SW480 (cell line): Measurements from ENCODE around the gene NPBWR2.
"Not testable (repeated sequence)": the region's sequence is repeated elsewhere in the genome, so short reads cannot be mapped to it uniquely, and the experiment has no call there.

Experiments
- DNase-seq: peaks from one replicate; pipeline ENCODE4 v3.0.0-alpha.2; 2016; ENCODE audit warnings: low spot score

Gene NPBWR2

DNA sequence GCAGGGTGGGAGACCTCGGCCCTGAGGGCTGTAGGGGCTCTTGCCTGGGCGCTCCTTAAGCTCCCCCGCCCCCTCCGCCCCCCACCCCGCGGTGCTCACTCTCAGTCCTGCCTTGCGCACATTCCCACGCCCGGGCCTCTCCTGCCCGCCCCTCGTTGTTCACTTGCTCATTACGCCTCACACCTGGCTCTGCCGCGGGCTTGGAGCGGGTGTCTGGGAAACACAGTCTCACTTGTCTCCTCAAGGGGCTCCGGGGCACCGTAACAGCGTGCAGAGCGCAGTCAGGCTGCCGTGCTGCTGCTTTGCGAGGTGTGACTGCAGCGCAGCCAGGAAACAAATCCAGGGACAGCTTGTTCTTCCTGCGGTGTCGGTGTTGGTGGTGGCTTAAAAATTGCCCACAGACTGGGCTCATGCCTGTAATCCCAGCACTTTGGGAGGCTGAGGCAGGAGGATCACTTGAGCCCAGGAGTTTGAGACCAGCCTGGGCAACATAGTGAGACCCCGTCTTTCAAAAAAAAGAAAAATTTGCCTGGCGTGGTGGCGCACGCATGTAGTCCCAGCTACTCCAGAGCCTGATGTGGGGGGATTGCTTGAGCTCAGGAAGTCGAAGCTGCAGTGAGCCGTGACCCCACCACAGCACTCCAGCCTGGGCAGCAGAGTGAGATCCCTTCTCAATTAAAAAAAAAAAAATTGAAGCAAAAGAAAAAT is 4.6 kb downstream of the NPBWR2 start:
- DNase-seq = no peak

DNA sequence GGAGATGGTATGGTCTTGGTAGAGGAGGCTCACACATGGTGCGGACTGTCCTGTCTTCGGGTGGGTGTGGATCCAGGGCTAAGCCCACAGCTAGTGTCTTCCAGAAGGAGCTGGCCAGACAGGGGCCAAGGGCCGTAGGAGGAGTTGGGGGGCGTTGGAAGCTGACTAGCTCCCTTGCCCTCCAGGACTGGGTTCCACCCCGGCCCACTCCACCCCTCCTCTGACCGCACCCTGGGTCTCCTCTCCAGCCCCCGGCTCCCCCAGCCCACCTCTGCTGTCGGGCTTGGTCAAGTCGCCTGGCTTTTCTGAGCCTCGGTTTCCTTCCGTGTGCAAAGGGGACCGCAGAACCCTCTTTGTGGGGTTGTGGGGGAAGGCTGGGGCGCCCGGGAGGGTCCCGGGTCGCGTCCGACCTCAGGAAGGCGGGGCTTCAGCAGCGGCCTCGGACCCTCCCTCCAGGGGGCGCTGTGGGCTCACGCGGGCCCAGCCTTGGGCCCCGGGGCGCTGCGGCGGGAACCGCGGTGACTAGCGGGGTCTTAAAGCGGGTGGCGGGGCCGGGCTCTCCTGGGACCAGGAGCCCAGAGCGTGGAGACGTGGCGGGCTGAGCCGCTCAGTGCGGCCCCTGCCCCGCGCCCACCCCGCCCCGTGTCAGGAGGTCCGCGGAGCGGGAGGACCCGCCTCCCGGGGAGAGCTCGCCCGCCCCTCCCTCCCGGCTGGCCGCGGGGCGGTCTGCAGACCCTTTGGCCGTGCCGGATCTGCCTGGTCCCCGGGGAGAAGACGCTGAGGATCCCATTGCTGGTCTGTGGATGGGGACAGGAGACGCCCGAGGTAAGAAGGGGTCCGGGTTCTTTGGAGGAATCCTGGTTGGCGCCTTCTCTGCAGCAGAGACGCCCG is 5.4 kb downstream of the NPBWR2 start:
- no peak for DNase-seq

DNA sequence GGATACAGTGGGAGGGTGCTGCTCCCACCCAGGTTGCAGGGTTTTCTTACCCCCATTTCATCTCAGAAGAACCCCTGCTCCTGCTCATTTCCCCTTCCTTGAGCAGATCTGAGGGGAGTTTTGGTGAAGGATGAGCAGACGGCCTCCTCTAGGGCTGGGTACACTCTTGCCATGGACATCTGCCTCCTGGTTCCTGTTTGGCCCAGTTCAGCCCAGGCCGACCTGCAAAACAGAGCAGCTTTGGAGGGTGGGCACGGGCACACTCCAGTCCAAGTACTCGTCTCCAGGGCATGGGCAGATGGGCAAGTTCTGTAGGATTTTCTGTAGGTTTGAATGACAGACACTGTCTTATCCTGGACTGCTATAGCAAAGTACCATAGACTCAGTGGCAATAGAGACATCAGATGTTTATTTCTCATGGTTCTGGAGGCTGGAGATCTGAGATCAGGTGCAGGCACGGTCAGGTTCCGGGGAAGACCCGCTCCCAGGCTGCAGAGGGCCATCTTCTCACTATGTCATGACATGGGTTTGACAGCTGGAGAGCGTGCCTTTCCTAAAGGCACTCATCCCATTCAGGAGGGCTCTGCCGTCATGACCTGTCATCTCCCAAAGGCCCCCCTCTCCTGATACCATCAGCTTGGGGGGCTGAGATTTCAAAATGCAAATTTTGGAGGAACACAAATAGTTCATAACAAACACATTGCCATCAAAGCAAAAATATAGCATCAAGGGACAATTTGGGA is 6.2 kb downstream of the NPBWR2 start:
- no peak for DNase-seq

DNA sequence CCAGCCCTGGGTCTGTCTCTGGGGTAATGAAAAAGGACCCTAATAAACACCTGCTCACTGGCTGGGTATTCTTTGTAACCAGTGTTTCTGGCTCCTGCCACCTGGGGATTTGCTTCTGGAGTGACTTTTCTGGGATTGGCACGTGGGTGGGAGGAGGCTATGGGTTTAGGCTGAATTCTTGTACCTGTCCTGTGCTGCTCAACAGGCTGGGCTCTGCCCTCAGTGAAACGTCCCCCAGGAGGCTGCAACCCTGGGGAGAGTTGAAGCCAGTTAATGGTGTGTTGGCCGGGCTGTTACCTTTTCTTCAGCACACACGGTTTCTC is 6.8 kb downstream of the NPBWR2 start:
- no peak for DNase-seq

DNA sequence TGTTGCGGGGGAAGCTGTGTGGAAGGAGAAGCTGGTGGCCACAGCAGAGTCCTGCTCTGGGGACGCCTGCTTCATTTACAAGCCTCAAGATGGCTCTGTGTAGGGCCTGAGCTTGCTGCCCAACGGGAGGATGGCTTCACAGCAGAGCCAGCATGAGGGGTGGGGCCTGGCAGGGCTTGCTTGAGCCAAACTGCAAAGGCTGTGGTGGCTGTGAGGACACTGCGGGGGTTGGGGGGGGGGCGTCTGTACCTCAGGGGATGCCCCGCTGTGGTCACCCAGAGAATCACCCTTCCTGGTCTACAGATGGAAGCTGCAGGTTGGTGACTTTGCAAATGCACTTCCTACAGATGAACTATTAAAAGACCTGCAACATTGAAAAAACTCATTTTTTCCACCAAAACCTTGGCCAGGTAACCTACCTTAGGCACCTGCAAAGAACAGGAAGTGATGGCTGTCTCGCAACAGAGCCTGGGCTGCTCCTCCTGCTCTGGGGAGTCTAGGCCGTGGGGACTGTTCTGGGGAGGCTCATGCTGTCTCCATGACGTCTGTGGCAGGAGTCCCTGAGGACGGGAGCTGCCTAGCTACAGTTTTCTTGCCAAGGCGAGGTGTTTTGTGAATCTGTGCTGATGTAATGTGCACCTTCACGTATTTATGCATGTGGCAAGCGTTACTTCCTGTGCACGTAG is 7.3 kb downstream of the NPBWR2 start:
- DNase-seq = no peak

DNA sequence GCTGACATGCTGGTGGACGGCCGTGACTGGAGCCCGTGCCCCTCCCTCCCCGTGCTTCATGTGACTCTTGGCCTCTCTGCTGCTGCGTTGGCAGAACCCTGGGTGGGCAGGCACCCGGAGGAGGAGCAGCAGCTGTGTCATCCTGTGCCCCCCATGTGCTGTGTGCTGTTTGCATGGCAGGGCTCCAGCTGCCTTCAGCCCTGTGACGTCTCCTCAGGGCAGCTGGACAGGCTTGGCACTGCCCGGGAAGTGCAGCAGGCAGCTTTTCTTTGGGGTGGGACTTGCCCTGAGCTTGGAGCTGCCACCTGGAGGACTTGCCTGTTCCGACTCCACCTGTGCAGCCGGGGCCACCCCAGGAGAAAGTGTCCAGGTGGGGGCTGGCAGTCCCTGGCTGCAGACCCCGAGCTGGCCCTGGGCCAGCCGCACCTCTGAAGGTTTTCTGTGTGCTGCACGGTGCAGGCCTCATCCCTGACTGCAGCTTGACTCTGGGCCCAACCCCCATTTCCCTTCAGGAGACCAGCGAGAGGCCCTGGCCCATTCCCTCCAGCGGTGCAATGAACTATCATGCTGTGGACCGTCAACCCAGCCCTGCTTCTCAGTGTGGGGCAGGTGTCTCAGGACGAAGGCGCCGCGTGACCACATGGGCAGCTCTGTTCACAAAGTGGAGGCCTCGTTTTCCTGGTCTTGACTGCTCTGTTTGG is 8.1 kb downstream of the NPBWR2 start:
- DNase-seq = no peak

DNA sequence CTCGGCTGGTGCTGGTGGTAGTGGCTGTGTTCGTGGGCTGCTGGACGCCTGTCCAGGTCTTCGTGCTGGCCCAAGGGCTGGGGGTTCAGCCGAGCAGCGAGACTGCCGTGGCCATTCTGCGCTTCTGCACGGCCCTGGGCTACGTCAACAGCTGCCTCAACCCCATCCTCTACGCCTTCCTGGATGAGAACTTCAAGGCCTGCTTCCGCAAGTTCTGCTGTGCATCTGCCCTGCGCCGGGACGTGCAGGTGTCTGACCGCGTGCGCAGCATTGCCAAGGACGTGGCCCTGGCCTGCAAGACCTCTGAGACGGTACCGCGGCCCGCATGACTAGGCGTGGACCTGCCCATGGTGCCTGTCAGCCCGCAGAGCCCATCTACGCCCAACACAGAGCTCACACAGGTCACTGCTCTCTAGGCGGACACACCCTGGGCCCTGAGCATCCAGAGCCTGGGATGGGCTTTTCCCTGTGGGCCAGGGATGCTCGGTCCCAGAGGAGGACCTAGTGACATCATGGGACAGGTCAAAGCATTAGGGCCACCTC is 8.8 kb downstream of the NPBWR2 start:
- DNase-seq = no peak

DNA sequence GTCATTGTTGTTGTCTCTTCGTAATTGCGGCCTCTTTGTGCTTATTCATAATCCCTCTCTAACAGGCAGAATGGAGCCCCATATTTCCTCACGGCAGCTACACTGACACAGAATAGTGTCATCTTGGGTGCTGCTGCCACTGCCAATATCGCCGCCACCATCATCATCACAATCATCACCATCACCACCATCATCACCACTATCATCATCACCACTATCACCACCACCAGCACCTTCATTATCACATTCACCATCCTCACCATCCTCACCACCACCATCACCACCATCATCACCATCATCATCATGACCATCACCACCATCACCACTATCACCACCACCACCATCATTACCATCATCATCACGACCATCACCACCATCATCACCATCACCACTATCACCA is 10.8 kb downstream of the NPBWR2 start:
- DNase-seq = no peak

DNA sequence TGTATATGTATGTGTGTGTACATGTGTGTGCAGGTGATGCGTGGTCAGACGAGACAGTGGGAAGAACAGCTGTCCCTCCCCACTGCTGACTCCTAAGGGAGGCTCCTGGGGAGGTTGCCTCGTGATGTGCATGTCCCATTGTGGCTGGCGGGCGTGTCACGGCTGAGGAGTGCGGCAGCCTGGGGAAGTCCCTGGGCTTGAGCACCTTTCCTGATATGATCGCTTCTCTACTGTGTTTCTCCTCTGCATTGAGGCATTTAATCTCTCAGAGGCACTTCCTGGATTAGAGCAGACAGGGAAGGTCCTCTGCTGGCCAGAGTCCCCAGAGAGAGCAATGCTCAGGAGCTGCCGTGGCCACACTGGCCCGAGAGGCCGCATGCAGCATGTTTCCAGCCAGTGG is 11.4 kb downstream of the NPBWR2 start:
- peak; percentile 32 for DNase-seq

DNA sequence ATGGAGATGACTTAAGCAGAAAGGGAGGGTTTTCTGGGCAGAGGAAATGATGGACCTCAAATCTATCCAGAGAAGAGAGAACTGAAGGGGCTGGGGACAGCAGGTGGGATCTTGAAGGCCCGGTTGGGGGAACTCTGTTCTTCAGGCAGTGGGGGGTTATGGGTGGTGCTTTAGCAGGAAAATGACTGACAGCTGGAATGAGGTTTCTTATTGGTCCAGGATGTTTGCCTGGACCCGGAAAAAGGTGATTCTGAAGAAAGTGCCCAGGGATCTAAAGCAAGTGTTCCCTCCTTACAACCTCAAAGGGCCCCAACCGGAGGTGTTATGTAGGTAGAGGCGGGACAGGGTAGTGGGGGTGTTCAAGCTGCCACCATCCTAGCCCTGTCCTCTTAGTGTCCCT is 11.9 kb downstream of the NPBWR2 start:
- DNase-seq = no peak

DNA sequence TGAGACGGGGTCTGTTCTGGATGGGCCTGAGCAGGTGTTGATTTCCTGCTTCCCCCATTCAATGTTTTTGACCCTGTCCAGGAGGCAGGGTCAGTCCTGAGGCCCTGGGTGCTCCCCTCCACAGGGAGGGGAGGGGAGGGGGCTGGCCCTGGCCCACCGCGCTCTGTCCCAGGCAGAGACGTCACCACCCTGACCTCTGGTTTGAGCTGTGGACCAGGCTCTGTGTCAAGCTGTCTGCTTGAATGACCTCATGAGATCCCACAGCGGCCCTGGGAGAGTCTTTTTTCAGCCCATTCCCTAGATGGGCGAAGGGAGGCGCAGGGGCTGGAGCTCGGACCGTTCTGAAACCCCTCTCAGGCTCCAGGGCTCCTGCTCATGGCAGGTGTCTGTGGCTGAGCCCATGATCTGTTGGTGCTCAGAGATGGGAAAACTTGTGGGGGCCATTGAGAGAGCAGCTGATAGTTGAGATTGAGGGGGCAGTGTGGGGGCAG is 14.3 kb downstream of the NPBWR2 start:
- no peak for DNase-seq

DNA sequence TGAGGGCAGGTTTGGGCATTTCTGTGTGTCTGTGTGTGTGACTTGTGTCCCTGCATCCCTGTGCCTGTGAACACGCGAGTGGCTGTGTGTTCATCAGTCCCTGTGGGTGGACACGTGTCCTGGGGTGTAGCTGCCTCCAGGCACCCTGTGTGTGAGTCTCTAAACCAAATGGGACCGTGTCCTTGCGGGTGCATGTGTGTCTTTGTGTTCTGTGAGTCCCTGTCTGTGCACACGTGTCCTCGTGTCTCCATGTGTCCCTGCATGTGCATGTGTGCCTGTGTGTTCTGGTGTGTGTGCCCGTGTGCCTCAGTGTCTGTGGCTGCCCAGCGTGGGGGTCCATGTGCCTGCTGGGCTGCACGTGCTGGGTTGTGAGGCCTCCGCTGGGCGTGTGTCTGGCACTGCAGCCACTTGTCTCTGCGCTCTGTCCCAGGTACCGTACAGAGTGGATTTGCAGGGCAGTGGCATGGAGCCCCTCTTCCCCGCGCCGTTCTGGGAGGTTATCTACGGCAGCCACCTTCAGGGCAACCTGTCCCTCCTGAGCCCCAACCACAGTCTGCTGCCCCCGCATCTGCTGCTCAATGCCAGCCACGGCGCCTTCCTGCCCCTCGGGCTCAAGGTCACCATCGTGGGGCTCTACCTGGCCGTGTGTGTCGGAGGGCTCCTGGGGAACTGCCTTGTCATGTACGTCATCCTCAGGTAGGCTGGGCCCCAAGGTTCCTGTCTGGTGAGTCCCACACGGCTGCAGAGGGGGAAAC is 14.9 kb downstream of the NPBWR2 start:
- DNase-seq = no peak

DNA sequence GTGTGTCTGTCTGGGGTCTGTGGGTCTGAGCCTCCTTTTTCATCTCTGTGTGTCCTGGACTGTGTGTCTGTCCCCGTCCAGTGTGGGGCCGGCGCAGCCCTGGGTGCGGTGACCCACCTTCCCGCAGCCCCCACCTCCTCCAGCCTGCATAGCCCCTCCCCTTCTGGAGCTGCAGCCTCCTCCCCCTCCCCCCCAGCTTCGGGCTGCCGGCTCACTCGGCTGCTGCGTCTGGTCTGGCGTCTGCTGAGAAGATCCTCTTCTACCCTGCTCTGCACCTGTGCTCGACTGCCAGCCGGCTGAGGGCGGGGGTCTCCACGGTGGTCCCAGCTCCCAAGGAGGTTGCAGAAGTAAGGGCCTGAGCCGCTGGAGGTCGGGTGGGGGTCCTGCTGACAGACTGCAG is 15.6 kb downstream of the NPBWR2 start:
- DNase-seq = no peak

DNA sequence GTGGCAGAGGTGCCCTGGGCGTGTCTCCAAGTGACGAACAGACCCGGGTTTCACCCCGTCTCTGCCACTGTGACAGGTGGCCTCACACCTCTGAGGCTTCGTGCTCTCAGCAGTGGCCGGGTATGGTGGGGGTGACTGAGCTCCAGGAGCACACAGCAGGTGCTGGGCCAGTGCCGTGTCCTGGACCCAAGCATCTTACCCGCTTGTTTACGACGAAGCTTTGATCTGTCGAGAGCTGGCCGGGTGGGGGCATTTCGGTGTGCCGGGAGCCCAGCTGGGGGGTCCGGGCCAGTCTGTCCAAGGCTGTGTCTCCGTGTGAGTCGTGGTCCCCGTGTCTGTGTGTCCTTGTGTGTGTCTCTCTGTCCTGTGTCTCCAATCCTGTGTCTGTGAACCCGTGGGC is 16.0 kb downstream of the NPBWR2 start:
- DNase-seq = no peak

DNA sequence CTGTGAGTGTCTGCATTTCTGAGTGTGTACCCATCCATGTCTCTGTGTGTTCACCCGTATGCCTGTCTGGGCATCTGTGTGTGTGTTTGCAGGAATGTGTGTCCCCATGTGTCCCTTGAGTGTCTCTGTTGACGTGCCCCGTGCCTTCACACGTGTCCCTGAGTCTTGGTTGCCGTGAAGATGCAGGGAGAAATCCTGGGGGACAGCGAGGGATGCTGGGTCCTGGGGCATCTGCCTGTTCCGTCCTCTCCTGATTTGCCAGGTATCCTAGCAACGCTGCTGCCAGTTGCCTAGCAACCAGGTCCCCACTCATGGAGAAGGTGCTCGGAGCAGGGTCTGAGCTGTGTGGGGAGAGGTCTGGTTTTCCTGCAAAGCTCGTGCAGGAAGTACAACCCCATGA is 17.2 kb downstream of the NPBWR2 start:
- DNase-seq = no peak

DNA sequence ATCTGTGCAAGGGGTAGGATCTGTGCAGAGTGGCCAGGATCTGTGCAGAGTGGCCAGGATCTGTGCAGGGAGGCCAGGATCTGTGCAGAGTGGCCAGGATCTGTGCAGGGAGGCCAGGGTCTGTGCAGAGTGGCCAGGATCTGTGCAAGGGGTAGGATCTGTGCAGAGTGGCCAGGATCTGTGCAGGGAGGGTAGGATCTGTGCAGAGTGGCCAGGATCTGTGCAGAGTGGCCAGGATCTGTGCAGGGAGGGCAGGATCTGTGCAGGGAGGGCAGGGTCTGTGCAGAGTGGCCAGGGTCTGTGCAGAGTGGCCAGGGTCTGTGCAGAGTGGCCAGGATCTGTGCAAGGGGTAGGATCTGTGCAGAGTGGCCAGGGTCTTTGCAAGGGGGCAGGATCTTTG is 18.8 kb downstream of the NPBWR2 start:
- DNase-seq = not testable (repeated sequence)

DNA sequence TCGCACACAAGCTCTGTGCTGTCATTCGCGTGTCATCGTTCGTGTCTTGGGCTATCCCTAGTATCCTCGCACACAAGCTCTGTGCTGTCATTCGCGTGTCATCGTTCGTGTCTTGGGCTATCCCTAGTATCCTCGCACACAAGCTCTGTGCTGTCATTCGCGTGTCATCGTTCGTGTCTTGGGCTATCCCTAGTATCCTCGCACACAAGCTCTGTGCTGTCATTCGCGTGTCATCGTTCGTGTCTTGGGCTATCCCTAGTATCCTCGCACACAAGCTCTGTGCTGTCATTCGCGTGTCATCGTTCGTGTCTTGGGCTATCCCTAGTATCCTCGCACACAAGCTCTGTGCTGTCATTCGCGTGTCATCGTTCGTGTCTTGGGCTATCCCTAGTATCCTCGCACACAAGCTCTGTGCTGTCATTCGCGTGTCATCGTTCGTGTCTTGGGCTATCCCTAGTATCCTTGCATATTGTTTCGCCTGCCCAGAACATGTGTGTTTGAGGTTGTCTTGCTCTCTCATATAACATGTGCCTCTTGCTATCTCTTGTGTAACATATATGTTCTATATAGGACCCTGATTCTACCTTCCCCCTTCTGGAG is 20.0 kb downstream of the NPBWR2 start:
- not testable (repeated sequence) for DNase-seq

DNA sequence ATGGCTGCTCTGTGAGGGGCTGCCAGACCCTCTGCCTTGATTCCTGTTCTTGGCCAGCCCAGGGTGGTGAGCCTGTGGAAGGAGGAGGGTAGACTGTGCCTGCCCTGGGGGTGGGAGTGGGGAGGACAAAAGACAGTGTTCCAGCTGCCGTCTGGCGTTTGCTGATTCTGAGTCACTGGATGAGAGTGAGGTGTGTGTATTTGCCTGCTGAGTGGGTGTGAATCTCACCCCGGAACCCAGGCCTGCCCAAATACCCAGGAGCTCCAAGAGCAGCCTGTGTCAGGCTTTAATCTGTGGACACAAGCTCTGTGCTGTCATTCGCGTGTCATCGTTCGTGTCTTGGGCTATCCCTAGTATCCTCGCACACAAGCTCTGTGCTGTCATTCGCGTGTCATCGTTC is 20.6 kb downstream of the NPBWR2 start:
- DNase-seq = no peak

DNA sequence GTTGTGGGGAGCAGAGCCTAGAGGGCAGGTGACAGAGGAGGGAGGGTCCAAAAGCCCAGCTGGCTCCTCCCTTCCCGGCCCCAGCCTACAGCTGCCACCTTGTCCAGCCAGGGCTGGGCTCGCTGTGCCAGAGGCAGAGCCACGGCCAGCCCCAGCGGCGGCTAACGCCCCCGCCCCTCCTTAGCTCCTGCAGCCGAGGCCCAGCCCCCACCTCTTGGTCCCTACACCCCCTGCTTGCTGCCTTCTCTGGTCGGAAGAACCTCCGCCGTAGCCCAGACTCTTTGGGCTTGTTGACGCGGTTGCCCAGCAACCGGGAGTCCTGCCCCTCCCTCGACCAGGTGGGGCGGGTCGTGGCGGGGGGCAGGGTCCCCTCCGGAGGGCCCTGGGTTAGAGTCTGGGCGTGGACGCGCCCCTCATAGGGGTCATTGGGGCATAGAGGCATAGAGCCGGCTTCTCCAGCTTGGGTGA is 22.6 kb downstream of the NPBWR2 start:
- DNase-seq = peak; percentile 57
